Pancreas (tissue), 10 donors: ENCODE data around the gene SLC25A2. TPM values are rescaled to one million over a fixed set of nuclear protein-coding genes. Genes with fewer than 3 reads are reported as not detected.
A peak's percentile ranks its signal among the peaks of the same experiment; 100 is the strongest.
"Not testable (repeated sequence)": the region's sequence is repeated elsewhere in the genome, so short reads cannot be mapped to it uniquely, and the experiment has no call there.

Experiments
- ATAC-seq, 4 donors: fragments of 200-7000 bp; cut with Tn5 transposase; one replicate each; pipeline versions ENCODE4 v1.8.0 to v1.9.1; 2020; ENCODE audit warnings: mild to moderate bottlenecking in 4 of 4, moderate library complexity in 4 of 4
- DNase-seq, 6 donors: peaks; one replicate each; pipeline ENCODE4 v3.0.0-alpha.2; 2020
- FAIRE-seq: peaks from 2 replicates; lab custom pipeline; 2012; peaks lifted over from hg19 to GRCh38; lab: Jason Lieb, UNC
- H3K27ac ChIP-seq, 4 donors: fragments of 200-600 bp; sonication (generic); 1 replicate in 3 of 4; 2 replicates in 1 of 4; pipeline versions ENCODE4 v1.5.0 to v1.8.0; 2020
- H3K27me3 ChIP-seq, 4 donors: fragments of 200-600 bp; one replicate each; pipeline ENCODE4 v1.8.0; 2021
- H3K36me3 ChIP-seq, 3 donors: fragments of 200-600 bp; sonication (generic) in 1 of 3; one replicate each; pipeline versions ENCODE4 v1.5.0 to v1.8.0; 2020 to 2021
- H3K4me1 ChIP-seq, 3 donors: fragments of 200-600 bp; one replicate each; pipeline ENCODE4 v1.8.0; 2021
- H3K4me3 ChIP-seq, 4 donors: fragments of 200-600 bp; sonication (generic) in 2 of 4; one replicate each; pipeline versions ENCODE4 v1.5.0 to v1.8.0; 2020 to 2021
- H3K9me3 ChIP-seq, 4 donors: fragments of 200-600 bp; one replicate each; pipeline ENCODE4 v1.8.0; 2021
- WGBS, 2 donors: extraction: QIAGEN DNeasy Blood & Tissue Kit; methylation state at CpG; one replicate each; pipeline ENCODE4 v1.1.7; 2013; 5-methylcytosine and 5-hydroxymethylcytosine counted together
- intact Hi-C, 3 donors: fragments of 100-400 bp; cut with DNase I; formaldehyde crosslinking; loops; one replicate each; pipeline versions ENCODE4 v1.11.1 to v1.14.2; 2022
- polyA plus RNA-seq, 2 donors: library from polyadenylated mRNA; stranded (reverse); fragments of 200-250 nt; gene quantifications; one replicate each; pipeline ENCODE4 v1.2.3, GENCODE V29; 2013
- total RNA-seq, 6 donors: library from RNA; stranded (reverse); fragmentation: NEBNext Ultra II Directional in 4 of 6; extraction: Animal tissue kit (Norgen Biotek cat#: 25700) in 4 of 6; gene quantifications; one replicate each; pipeline versions ENCODE4 v1.2.1 to v1.2.4, GENCODE V29; 2021 to 2023
- TF ChIP-seq, protein P1 (sequence below), 4 donors: fragments of 200-600 bp; sonication (generic) in 3 of 4; IDR thresholded peaks; one replicate each; pipeline versions ENCODE4 v1.5.0 to v1.8.0; 2021; ENCODE audit warnings: antibody characterized with exemption in 4 of 4
- donor health status: healthy with polysubstance abuse.
- donor health status: DM: no; HTN: no; CAD: no; lungs with moderate emphysema.
- donor health status: DM: no; HTN: no; CAD: no.
- donor health status: control.
- donor health status: control.
- donor health status: Bipolar disorder and iron deficiency.
- donor health status: DM: yes; HTN: yes; CAD: no.
- donor health status: DM: no; HTN: no; CAD: no.
- donor health status: DM: no; HTN: no; CAD: no.
- donor health status: DM: yes; HTN: yes; CAD: no.

Gene SLC25A2
- total and polyA plus RNA-seq, 8 donors: 0.14 to 0.69 (median 0.19) TPM; not detected in 2

DNA sequence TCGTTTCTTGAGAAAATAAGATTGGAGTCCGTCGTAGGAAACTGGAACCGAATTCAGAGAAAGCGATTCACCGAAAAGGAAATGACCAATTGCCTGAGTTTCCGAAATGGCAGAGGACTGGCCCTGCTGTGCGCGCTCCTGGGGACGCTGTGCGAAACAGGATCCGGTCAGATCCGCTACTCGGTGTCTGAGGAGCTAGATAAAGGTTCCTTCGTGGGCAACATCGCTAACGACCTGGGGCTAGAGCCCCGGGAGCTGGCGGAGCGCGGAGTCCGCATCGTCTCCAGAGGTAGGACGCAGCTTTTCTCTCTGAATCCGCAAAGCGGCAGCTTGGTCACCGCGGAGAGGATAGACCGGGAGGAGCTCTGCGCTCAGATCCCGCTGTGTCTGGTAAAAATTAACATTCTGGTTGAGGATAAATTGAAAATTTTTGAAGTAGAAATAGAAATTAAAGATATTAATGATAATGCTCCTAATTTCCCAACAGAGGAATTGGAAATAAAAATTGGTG, 40.2 kb upstream of the SLC25A2 start:
- no peak overlapping the region for H3K27ac ChIP-seq
- H3K27me3 ChIP-seq: peaks cover 0 to 10% (median 3%) of the 10 kb centered on the region in 4 donors
- TF ChIP-seq, protein P1, sequence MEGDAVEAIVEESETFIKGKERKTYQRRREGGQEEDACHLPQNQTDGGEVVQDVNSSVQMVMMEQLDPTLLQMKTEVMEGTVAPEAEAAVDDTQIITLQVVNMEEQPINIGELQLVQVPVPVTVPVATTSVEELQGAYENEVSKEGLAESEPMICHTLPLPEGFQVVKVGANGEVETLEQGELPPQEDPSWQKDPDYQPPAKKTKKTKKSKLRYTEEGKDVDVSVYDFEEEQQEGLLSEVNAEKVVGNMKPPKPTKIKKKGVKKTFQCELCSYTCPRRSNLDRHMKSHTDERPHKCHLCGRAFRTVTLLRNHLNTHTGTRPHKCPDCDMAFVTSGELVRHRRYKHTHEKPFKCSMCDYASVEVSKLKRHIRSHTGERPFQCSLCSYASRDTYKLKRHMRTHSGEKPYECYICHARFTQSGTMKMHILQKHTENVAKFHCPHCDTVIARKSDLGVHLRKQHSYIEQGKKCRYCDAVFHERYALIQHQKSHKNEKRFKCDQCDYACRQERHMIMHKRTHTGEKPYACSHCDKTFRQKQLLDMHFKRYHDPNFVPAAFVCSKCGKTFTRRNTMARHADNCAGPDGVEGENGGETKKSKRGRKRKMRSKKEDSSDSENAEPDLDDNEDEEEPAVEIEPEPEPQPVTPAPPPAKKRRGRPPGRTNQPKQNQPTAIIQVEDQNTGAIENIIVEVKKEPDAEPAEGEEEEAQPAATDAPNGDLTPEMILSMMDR (IDR thresholded peaks at IDR 0.05): no peak
- WGBS, 2 donors: 17 to 24% methylated on average over 31 of the region's 31 CpGs
- no peaks in the 10 kb centered on the region for H3K4me1 ChIP-seq
- ATAC-seq: peak in 1 of 4 donors; percentile 44
- FAIRE-seq: no peak
- peaks cover 0 to 6% (median 1%) of the 10 kb centered on the region in 4 donors for H3K9me3 ChIP-seq
- no peak for DNase-seq
- peak overlapping the region in 2 of 4 donors; percentile 11 to 17 for H3K4me3 ChIP-seq
- intact Hi-C loops: no loop called here
- H3K36me3 ChIP-seq: no peaks in the 10 kb centered on the region

DNA sequence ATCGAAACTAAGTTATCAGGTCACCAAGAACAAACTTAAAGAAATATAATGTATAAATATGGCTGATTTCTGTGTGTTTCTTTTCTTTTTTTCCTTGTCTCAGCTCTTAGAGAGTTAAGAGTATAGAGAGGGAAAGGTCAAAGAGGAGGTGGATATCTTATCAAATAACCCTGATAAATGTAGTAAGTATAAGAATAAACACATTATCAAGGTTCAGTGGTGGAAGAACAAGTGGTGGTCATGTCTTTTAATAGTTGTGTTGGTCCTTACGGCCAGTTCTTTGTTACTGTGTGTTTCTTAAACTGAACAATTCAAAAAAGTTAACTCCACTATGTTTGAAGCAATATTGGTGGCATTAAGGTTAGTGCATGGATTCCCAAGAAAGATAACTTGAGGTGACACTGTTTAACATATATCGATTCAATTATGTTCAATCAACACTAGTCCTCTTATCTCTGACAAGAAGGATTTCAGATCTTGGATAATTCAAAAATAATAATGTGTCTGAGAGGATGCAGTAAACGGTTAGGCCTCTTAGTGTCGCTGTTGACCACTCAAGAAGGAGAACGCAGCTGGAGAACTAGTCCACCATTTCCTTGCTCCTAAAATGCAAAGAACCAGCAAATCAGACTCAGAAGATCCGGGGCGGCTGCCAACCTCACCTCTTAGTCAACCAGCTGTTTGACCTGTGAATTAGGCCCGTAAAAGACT, 39.5 kb upstream of the SLC25A2 start, which contains the start of gene PCDHGA3:
Gene PCDHGA3 (plus strand): TSS at position 588 of the 711 bp plus-strand sequence. CDS start 205 bp downstream, outside the sequence.
- Histone ChIP-seq H3K27ac (no peak within 1 kb of the TSS), H3K4me1 (no peaks in the 10 kb centered on the region), H3K9me3 (peaks cover 0 to 6% (median 1%) of the 10 kb centered on the region in 4 donors), H3K36me3 (no peaks in the 10 kb centered on the region), H3K4me3 (peak within 1 kb of the TSS in 2 of 4 donors; percentile 11 to 17), H3K27me3 (peaks cover 0 to 7% (median 3%) of the 10 kb centered on the region in 4 donors)
- DNase-seq: peak in 1 of 6 donors; percentile 31
- intact Hi-C loops: no loop called here
- peak; percentile 48 to 77 (median 54) for ATAC-seq
- TF ChIP-seq, protein P1 (IDR thresholded peaks at IDR 0.05): no peak
- 18 to 23% methylated on average over 9 of the region's 9 CpGs for WGBS, 2 donors
- no peak for FAIRE-seq

DNA sequence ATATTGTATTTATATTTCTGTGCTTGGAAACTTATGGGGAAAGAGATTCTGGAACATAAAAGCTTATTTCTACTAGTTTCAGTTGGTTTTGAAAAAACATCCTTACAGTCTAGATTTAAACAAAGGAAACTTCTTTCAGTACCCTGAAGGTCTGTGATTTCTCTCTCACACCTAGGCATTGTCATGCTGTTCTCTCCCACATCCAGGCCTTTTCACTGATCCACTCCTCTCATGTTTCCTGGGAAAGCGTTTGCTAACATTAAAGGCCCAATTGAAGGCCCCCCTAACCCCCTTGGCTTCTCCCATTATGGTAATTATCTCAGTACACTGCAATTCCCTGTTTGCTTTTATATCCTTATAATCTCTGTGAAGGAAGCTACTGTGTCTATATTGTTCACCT, 38.9 kb upstream of the SLC25A2 start:
- Histone ChIP-seq H3K4me3 (no peak overlapping the region), H3K36me3 (no peaks in the 10 kb centered on the region), H3K27ac (no peak overlapping the region), H3K4me1 (no peaks in the 10 kb centered on the region), H3K27me3 (peaks cover 0 to 5% (median 3%) of the 10 kb centered on the region in 4 donors), H3K9me3 (peaks cover 0 to 6% (median 1%) of the 10 kb centered on the region in 4 donors)
- no peak for ATAC-seq
- 13% methylated on average over 1 of the region's 1 CpG for WGBS, 2 donors
- intact Hi-C loops: no loop called here
- no peak for FAIRE-seq
- no peak for DNase-seq
- TF ChIP-seq, protein P1 (IDR thresholded peaks at IDR 0.05): no peak

DNA sequence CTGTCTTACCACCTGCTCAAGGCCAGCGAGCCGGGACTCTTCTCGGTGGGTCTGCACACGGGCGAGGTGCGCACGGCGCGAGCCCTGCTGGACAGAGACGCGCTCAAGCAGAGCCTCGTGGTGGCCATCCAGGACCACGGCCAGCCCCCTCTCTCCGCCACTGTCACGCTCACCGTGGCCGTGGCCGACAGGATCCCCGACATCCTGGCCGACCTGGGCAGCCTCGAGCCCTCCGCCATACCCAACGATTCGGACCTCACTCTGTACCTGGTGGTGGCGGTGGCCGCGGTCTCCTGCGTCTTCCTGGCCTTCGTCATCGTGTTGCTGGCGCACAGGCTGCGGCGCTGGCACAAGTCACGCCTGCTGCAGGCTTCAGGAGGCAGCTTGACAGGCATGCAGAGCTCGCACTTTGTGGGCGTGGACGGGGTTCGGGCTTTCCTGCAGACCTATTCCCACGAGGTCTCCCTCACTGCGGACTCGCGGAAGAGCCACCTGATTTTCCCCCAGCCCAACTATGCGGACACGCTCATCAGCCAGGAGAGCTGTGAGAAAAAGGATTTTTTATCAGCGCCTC, 37.0 kb upstream of the SLC25A2 start:
- FAIRE-seq, H3K4me3 ChIP-seq, H3K36me3 ChIP-seq, H3K27ac ChIP-seq, H3K9me3 ChIP-seq, DNase-seq, H3K4me1 ChIP-seq, intact Hi-C loops, ATAC-seq: not testable (repeated sequence)
- 44 to 59% methylated on average over 38 to 45 of the region's 45 CpGs for WGBS, 2 donors
- peaks cover 0 to 13% (median 5%) of the 10 kb centered on the region in 4 donors for H3K27me3 ChIP-seq

DNA sequence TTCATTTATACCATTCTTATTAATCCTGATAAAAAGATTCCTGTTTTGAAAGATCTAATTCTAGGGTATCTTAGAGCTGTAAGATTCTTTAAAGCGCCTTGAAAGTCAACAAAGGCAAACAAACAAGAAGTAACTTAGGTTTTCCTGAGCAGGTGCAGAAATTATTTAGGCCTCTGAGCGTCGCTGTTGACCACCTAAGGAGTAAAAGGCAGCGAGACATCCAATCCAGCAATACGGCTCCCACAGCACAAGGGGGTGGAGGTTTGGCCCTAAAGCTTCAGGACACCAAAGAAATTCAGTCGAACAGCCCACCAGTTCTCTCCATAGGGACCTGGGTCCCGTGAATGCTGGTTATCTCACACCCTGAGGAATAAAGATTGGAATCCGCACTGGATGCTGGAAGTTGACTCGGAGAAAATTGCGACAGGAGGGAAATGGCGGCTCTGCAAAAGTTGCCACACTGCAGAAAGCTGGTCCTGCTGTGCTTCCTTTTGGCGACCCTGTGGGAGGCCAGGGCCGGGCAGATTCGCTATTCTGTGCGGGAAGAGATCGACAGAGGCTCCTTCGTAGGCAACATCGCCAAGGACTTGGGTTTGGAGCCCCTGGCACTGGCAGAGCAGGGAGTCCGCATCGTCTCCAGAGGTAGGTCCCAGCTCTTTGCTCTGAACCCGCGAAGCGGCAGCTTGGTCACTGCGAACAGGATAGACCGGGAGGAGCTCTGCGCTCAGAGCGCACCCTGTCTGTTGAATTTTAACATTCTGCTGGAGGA, 34.9 kb upstream of the SLC25A2 start, which contains the start of gene PCDHGA2:
Gene PCDHGA2 (plus strand): TSS at position 223 of the 769 bp plus-strand sequence.
- FAIRE-seq: no peak
- Histone ChIP-seq H3K36me3 (no peaks in the 10 kb centered on the region), H3K9me3 (peaks cover 0 to 12% (median 1%) of the 10 kb centered on the region in 4 donors), H3K4me1 (no peaks in the 10 kb centered on the region), H3K4me3 (peak within 1 kb of the TSS in 2 of 4 donors; percentile 7 to 32), H3K27me3 (peaks cover 0 to 30% (median 3%) of the 10 kb centered on the region in 4 donors), H3K27ac (no peak within 1 kb of the TSS)
- peak in 1 of 6 donors; percentile 42 for DNase-seq
- WGBS, 2 donors: 6 to 9% methylated on average over 27 of the region's 27 CpGs
- TF ChIP-seq, protein P1 (IDR thresholded peaks at IDR 0.05): peak in 1 of 4 donors; percentile 11
- intact Hi-C loops: no loop called here
- peak in 3 of 4 donors; percentile 71 to 82 (median 72) for ATAC-seq

DNA sequence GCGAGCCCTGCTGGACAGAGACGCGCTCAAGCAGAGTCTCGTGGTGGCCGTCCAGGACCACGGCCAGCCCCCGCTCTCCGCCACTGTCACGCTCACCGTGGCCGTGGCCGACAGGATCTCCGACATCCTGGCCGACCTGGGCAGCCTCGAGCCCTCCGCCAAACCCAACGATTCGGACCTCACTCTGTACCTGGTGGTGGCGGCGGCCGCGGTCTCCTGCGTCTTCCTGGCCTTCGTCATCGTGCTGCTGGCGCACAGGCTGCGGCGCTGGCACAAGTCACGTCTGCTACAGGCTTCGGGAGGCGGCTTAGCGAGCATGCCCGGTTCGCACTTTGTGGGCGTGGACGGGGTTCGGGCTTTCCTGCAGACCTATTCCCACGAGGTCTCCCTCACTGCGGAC, 28.7 kb upstream of the SLC25A2 start:
- H3K4me1 ChIP-seq, FAIRE-seq, intact Hi-C loops, ATAC-seq, H3K36me3 ChIP-seq, H3K4me3 ChIP-seq, H3K27ac ChIP-seq, DNase-seq: not testable (repeated sequence)
- WGBS, 2 donors: 32 to 36% methylated on average over 31 to 39 of the region's 39 CpGs
- peaks cover 0 to 33% (median 3%) of the 10 kb centered on the region in 4 donors for H3K27me3 ChIP-seq
- H3K9me3 ChIP-seq: peaks cover 0 to 10% (median 0%) of the 10 kb centered on the region in 4 donors
